DND-41 (cell line): Measurements from ENCODE around the gene CRACR2B.

Source experiments
- CTCF ChIP-seq: IDR thresholded peaks from 2 replicates; pipeline ENCODE4 v1.5.1; 2012; ENCODE audit warnings: borderline replicate concordance, low read length, moderate library complexity, mild to moderate bottlenecking; ENCODE audit not compliant: poor library complexity, severe bottlenecking; ENCODE audit errors: extremely low read depth
- EZH2 ChIP-seq: IDR thresholded peaks from 3 replicates; pipeline ENCODE4 v1.6.1; 2012; ENCODE audit warnings: borderline replicate concordance, low read depth, mild to moderate bottlenecking, moderate library complexity, low read length, inconsistent platforms; ENCODE audit not compliant: severe bottlenecking

- TF ChIP-seq CTCF: no peak
- TF ChIP-seq EZH2: no peak
Measured at GRCh38 chr11:833114-833791, 5.5 kb downstream of the CRACR2B start.
